HEK293T (cell line): ENCODE measurements around the gene ZNF282.

ENCODE experiments used
- ARNT ChIP-seq: fragments of 450-650 bp; IDR thresholded peaks from 2 replicates; pipeline ENCODE4 v1.6.1; 2017; ENCODE audit warnings: mild to moderate bottlenecking
- BHLHE40 ChIP-seq: fragments of 450-650 bp; IDR thresholded peaks from 2 replicates; pipeline ENCODE4 v1.6.1; 2016; ENCODE audit warnings: mild to moderate bottlenecking, moderate library complexity, borderline replicate concordance
- CTBP1 ChIP-seq: fragments of 450-650 bp; IDR thresholded peaks from 2 replicates; pipeline ENCODE4 v1.6.1; 2016; ENCODE audit warnings: borderline replicate concordance
- ELF4 ChIP-seq: fragments of 450-650 bp; IDR thresholded peaks from 2 replicates; pipeline ENCODE4 v1.6.1; 2017; ENCODE audit warnings: antibody characterized with exemption
- FOXA1 ChIP-seq: fragments of 450-650 bp; IDR thresholded peaks from 2 replicates; pipeline ENCODE4 v1.6.1; 2016; ENCODE audit warnings: mild to moderate bottlenecking
- FOXM1 ChIP-seq: fragments of 450-650 bp; IDR thresholded peaks from 2 replicates; pipeline ENCODE4 v1.6.1; 2017; ENCODE audit warnings: mild to moderate bottlenecking, borderline replicate concordance
- HDGF ChIP-seq: fragments of 450-650 bp; IDR thresholded peaks from 2 replicates; pipeline ENCODE4 v1.6.1; 2017; ENCODE audit warnings: antibody characterized with exemption, borderline replicate concordance
- L3MBTL2 ChIP-seq: fragments of 450-650 bp; conservative IDR thresholded peaks from 2 replicates; pipeline ENCODE4 v1.6.1; 2016; ENCODE audit warnings: mild to moderate bottlenecking
- SP1 ChIP-seq: fragments of 450-650 bp; IDR thresholded peaks from 2 replicates; pipeline ENCODE4 v1.6.1; 2017
- SUZ12 ChIP-seq: fragments of 450-650 bp; IDR thresholded peaks from 2 replicates; pipeline ENCODE4 v1.6.1; 2016; ENCODE audit warnings: mild to moderate bottlenecking
- TARDBP ChIP-seq: fragments of 450-650 bp; IDR thresholded peaks from 2 replicates; pipeline ENCODE4 v1.6.1; 2016
- ZNF384 ChIP-seq: fragments of 450-650 bp; IDR thresholded peaks from 2 replicates; pipeline ENCODE4 v1.6.1; 2016

DNA sequence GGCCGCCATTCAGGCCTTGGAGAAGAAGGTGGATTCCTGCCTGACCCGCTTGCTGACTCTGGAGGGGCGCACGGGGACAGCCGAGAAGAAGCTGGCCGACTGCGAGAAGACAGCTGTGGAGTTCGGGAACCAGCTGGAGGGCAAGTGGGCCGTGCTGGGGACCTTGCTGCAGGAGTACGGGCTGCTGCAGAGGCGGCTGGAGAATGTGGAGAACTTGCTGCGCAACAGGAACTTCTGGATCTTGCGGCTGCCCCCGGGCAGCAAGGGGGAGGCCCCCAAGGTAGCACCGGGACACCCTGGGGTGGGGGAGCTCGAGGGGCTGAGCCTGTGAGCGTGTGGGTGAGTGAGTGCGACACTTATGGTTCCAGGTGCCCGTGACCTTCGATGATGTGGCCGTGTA, 71.1 kb downstream of the ZNF282 start:
- TF ChIP-seq SUZ12 (no peak), CTBP1 (no peak), ZNF384 (no peak), TARDBP (no peak), SP1 (no peak), HDGF (no peak), FOXA1 (no peak), ARNT (no peak), BHLHE40 (no peak), L3MBTL2 (no peak), FOXM1 (no peak), ELF4 (no peak)
